Endometrium (tissue), 2 donors: Measurements from ENCODE around the gene ZBTB47.

Experiments
- FAIRE-seq: peaks from 2 replicates; lab custom pipeline; 2012; peaks lifted over from hg19 to GRCh38; lab: Jason Lieb, UNC
- donor health status: control.
- donor health status: control.

ZBTB47 gene

GRCh38 chr3:42685363-42685881 lies 31.9 kb downstream of the ZBTB47 start, which contains the start of gene KLHL40:
Gene KLHL40 (plus strand): TSS chr3:42685537. CDS start chr3:42685619, 82 bp downstream.
- FAIRE-seq, result no peak

DNA sequence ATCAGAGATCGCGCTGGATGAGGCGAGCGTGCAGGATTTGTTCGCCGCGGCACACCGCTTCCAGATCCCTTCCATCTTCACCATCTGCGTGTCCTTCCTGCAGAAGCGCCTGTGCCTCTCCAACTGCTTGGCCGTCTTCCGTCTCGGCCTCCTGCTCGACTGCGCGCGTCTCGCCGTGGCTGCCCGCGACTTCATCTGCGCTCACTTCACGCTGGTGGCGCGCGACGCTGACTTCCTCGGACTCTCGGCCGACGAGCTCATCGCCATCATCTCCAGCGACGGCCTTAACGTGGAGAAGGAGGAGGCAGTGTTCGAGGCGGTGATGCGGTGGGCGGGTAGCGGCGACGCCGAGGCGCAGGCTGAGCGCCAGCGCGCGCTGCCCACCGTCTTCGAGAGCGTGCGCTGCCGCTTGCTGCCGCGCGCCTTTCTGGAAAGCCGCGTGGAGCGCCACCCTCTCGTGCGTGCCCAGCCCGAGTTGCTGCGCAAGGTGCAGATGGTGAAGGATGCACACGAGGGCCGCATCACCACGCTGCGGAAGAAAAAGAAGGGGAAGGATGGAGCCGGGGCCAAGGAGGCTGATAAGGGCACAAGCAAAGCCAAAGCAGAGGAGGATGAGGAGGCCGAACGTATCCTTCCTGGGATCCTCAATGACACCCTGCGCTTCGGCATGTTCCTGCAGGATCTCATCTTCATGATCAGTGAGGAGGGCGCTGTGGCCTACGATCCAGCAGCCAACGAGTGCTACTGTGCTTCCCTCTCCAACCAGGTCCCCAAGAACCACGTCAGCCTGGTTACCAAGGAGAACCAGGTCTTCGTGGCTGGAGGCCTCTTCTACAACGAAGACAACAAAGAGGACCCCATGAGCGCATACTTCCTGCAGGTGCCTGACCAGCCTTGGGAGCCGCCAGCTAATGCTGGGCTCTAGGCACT lies 32.7 kb downstream of the ZBTB47 start:
- no peak for FAIRE-seq

- FAIRE-seq, result no peak
These were observed 33.5 kb downstream of the ZBTB47 start for GRCh38 chr3:42686832-42687650.

GRCh38 chr3:42688016-42688415 lies 34.5 kb downstream of the ZBTB47 start:
- FAIRE-seq, result no peak

DNA sequence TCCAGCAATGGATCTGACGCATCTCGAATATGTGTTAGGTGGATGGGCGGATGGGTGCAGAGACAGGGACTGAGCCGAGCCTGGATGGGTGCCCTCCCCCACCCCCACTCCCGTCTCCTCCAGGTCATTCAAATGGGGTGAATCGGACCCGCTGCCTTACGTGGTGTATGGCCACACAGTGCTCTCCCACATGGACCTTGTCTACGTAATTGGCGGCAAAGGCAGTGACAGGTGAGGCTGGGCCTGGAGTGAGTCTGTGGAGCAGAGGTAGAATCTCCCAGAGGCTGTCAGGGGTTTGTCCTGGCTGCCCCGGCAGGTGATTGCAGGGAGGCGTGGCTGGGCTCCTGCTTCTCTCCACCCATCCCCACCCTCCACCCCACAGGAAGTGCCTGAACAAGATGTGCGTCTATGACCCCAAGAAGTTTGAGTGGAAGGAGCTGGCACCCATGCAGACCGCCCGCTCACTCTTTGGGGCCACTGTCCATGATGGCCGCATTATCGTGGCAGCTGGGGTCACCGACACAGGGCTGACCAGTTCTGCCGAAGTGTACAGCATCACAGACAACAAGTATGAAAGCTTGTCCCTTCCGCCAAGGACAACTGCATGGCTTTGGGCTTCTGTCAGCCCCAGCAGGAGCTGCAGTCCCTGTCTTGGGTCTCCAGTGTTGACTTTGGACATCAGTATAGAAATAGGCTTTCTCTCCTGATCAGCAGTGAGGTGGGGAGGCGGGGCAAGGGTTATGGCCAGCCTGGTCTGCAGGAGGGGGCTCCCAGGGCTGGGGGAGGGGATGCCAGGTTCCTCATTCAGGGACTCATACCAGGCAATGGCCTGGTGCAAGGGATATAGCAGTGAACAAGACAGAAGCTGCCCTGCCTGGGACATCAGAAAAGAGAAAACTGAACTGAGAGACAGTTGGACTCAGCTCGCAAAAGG lies 35.3 kb downstream of the ZBTB47 start:
- no peak for FAIRE-seq

GRCh38 chr3:42689421-42690014 lies 36.0 kb downstream of the ZBTB47 start:
- FAIRE-seq, result no peak

DNA sequence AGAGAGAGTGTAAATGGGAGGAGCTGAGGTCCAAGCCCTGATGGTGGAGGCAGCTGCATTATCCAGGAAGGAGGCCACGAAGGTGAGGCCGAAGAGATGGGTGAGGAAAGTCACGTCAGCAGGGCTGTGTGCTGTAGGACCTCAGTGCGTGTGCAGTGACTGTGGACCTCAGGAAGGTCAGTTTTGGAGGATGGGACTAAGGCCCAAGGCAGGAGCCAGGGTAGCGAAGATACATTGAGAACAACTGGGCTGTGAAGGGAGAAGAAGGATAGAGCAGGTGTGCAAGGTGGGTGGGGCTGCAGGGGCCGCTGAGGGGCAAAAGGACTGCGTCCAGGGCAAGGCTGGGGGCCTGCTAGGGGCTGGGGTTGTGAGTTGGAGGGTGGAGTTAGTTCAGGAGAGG lies 36.7 kb downstream of the ZBTB47 start:
- FAIRE-seq, result no peak

DNA sequence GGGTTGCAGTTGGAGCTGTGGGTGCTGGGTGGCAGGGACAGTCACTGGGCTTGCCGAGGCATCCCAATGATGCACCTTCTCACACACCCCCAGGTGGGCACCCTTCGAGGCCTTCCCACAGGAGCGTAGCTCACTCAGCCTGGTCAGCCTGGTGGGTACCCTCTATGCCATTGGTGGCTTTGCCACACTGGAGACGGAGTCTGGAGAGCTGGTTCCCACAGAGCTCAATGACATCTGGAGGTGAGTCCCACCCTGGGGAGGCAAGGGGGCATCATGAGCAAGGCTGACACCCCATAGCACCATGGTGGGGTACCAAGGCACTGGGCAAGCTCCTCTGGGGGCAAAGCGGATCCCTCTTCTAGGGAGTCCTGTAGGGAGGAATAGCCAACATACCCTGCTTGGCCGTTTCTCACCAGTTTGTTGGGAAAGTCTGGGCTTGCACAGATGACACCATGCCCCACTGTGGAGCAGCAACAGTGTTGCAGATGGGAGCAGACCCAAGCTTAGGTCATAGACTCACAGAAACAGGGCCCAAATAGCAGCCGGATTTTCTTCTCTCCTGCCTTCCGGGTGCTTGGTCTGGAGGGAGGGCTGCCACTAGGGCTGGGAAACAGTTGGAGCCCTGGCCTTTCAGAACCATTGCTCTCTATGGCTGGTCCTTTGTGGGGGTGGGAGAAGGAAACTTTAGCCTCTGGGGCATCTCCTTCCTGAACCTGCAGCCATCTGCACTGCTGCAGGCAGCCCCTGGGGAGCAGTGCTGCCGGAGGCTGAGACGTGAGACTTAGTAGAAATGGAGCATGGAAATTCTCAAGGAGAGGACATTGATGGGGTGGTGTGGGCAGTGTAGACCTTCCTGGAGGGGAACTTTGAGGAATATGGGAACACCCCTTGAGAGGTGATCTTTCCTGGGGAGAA lies 37.5 kb downstream of the ZBTB47 start:
- no peak for FAIRE-seq

DNA sequence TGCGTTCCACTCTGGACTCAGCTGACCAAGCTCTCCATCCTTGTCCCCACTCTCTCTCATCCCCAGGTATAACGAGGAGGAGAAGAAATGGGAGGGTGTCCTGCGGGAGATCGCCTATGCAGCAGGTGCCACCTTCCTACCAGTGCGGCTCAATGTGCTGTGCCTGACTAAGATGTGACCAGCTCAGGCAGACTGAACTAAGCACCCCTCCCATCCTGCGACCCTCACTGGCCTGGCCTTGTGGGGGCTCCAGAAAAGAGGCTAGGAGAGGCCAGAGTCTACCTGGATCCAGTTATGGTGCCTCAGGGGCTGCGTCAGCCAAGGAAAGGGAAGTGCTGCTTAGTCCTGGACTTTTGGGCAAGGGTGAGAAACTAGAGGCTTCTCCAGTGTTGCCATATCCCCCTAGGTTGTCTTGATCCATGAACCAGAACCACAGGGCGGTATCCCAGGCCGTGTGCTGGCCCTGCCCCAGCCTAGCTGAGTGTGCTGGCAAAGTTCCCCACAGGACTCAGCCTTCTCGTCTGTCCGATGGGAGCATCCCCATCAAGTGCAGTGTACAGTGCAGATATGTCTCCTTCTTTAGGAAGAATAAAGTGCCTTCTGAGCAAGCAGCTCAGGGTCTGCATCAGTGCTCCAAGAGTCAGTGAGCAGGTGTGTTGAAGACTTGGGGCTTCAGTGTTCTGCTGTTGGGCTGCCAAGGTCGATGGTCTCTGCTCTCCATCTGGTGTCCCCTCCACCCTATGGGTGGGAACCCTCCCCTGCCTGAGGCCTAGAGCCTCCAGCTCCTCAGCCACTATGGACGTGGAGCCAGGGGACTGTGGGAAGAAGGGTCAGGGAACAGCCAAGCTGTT lies 38.5 kb downstream of the ZBTB47 start:
- no peak for FAIRE-seq

GRCh38 chr3:42692667-42693529 lies 39.4 kb downstream of the ZBTB47 start:
- FAIRE-seq, result no peak

- no peak for FAIRE-seq
These were observed 40.0 kb downstream of the ZBTB47 start for GRCh38 chr3:42693530-42693930.

DNA sequence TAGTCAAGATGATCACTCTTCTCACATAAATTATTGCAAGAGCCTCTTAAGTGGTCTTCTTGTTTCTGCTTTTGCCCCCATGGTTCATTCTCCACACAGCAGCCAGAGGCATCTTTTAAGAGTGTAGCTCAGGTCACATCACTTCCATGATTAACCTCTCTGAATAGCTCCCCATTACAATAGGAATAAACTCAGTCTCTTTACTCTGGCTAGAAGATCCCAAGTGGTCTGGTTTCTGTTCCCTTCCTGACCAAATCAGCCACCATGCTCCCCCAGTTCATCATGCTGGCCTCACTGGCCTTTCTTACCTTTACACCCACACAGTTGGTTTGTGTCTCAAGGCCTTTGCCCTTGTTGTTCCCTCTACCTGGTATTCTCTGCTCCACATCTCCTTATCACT lies 40.9 kb downstream of the ZBTB47 start:
- no peak for FAIRE-seq

GRCh38 chr3:42696356-42697288 lies 43.1 kb downstream of the ZBTB47 start:
- FAIRE-seq, result no peak

DNA sequence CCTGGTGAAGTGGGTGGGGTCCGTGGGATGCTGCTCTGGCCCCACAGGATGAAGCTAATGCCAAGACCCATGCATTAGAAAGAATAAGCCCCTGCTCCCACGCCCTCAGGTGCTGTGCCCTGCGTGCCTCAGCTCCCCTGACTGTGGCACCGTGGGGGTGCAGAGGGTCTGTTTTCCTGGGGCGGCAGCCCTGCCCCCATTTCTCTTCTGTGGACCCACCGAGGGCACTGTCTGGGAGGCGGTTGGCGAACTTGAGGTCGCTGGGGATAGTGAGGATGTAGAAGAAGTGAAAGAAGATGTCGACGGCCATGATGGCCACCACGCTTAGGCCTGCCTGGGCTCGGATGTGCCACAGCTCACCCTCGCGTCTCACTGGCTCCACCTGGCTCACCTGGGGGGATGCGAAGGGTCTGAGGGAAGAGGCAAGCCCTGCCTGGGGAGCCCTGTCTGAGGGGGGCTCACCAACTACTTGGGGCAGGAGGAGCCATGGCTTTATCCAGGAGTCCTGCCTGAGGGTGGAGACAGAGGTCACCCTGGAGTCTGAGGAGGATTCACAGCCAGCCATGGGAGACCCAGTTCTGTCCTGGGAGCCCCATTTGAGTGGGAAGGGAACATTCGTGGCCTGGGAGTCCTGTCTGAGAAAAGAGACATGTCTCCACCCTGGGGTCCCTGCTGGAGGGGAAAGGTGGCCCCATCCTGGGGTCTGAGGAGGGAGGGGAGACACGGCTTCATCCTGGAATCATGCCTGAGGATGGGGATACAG lies 44.0 kb downstream of the ZBTB47 start:
- FAIRE-seq, result no peak

DNA sequence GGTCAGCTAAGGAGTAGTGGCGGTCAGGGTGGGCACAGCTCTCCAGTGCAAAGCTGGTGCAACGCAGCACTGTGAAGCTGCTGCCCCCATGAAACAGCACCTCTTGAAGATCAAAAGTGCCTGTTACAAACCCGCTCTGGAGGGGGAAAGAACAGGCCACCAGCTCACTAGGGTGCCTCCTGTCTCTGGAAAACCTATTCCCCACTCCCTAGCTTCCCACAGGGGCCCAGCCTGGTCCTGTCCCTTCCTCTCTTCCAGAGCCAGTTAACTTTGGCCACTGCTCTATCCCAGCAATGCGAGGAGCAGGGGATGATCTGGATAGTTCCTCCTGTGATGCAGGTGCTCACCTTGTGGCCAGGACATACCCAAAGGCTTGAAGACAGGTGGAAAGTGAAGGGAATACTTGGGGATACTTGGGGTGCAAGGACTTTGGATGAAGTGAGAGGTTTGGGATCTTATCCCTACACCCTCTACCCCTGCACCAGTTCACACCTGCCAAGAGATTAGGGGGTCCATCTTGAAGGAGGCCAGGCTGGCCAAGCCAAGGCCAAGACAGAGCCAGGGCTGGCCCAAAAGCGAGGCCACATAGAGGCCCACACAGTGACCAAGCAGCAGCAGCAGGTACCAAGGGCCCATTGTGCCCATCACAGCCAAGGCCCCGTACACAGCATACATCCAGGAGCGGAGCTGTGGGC lies 44.9 kb downstream of the ZBTB47 start:
- FAIRE-seq, result no peak

DNA sequence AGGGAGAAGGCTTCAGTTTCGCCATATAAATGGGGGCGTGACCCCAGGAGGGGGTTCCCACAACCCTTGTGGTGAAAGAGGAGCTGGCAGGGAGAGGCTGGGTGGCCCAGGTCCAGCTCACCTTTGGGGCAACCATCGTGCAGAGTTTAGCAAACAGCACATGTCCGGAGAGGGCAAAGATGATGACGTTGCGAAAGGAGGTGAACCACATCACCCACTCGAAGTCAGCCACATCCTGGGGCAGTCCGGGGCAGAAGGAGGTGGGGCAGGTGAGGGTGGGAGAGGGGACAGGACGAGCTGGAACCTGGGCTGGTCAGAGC lies 45.4 kb downstream of the ZBTB47 start:
- no peak for FAIRE-seq
